ENCODE data around the gene THAP11.

THAP11 gene

DNA sequence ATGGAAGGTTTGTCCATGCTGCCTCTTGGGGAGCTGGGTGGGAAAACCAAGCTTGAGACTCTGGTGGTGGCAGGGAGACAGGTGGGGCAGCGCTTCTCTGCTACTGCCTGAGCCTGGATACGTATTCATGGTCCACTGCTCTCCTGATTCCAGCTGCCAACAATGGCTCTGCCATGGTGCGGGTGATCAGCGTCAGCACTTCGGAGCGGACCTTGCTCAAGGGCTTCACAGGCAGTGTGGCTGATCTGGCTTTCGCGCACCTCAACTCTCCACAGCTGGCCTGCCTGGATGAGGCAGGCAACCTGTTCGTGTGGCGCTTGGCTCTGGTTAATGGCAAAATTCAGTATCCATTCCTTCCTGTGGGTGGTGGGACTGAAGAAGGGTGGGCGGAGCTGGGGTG, 34.9 kb downstream of the THAP11 start:
- no peak overlapping the region for H3K27ac ChIP-seq (ENCODE audit: low read length)

DNA sequence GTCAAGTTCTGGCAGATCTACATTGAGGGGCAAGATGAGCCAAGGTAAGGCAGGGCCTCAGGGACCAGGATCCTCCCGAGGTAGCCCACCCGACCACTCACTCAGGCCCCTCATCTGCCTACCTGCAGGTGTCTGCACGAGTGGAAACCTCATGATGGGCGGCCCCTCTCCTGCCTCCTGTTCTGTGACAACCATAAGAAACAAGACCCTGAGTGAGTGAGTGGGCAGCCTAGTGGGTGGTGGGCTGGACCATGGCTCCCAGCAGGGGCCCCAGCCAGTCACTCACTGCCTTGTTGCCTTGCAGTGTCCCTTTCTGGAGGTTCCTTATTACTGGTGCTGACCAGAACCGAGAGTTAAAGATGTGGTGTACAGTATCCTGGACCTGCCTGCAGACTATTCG, 36.1 kb downstream of the THAP11 start:
- H3K36me3 ChIP-seq (replicated peaks; ENCODE audit: insufficient read depth, low read length), result no peaks in the 10 kb centered on the region; the same call in none of the 2 replicates
- peaks cover 40% of the 10 kb centered on the region for H3K79me2 ChIP-seq (ENCODE audit: low read length)
- no peak for TF ChIP-seq EZH2 (optimal IDR thresholded peaks at IDR 0.05; ENCODE audit: low read depth, low read length)
- TF ChIP-seq, protein P1, sequence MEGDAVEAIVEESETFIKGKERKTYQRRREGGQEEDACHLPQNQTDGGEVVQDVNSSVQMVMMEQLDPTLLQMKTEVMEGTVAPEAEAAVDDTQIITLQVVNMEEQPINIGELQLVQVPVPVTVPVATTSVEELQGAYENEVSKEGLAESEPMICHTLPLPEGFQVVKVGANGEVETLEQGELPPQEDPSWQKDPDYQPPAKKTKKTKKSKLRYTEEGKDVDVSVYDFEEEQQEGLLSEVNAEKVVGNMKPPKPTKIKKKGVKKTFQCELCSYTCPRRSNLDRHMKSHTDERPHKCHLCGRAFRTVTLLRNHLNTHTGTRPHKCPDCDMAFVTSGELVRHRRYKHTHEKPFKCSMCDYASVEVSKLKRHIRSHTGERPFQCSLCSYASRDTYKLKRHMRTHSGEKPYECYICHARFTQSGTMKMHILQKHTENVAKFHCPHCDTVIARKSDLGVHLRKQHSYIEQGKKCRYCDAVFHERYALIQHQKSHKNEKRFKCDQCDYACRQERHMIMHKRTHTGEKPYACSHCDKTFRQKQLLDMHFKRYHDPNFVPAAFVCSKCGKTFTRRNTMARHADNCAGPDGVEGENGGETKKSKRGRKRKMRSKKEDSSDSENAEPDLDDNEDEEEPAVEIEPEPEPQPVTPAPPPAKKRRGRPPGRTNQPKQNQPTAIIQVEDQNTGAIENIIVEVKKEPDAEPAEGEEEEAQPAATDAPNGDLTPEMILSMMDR (IDR thresholded peaks at IDR 0.05; ENCODE audit: low read length), result no peak
- no peak for TF ChIP-seq EZH2phosphoT487 (IDR thresholded peaks at IDR 0.05; ENCODE audit: low read length)
- H3K4me3 ChIP-seq (ENCODE audit: low read length), result no peak overlapping the region
- no peaks in the 10 kb centered on the region for H3K9me3 ChIP-seq (replicated peaks; ENCODE audit: insufficient read depth, low read length)
- H3K9me2 ChIP-seq (replicated peaks; ENCODE audit: insufficient read depth, low read length), result no peaks in the 10 kb centered on the region
- H3K27ac ChIP-seq (ENCODE audit: low read length), result no peak overlapping the region
- no peak for DNase-seq
- H3F3A ChIP-seq (ENCODE audit: insufficient read depth, low read length), result no peaks in the 10 kb centered on the region
- no peak overlapping the region for H3K9ac ChIP-seq (ENCODE audit: low read length)
- no peaks in the 10 kb centered on the region for H3K27me3 ChIP-seq (replicated peaks; ENCODE audit: insufficient read depth, low read length)
- H2AFZ ChIP-seq (ENCODE audit: low read length), result no peak overlapping the region
- peaks cover 18% of the 10 kb centered on the region for H3K4me1 ChIP-seq (ENCODE audit: low read length)
- H4K20me1 ChIP-seq (ENCODE audit: insufficient read depth, low read length), result no peaks in the 10 kb centered on the region
- H3K4me2 ChIP-seq (ENCODE audit: low read depth, low read length), result no peak overlapping the region

More for the DNA sequence above, 34.9 kb downstream of the THAP11 start:
- Histone ChIP-seq H3K79me2 (ENCODE audit: low read length) (peaks cover 44% of the 10 kb centered on the region), H3F3A (ENCODE audit: insufficient read depth, low read length) (peaks cover 6% of the 10 kb centered on the region; the same call in 1 of the 2 replicates), H4K20me1 (ENCODE audit: insufficient read depth, low read length) (no peaks in the 10 kb centered on the region), H3K4me3 (ENCODE audit: low read length) (no peak overlapping the region), H3K9me3 (replicated peaks; ENCODE audit: insufficient read depth, low read length) (no peaks in the 10 kb centered on the region), H3K4me2 (ENCODE audit: low read depth, low read length) (no peak overlapping the region), H3K36me3 (replicated peaks; ENCODE audit: insufficient read depth, low read length) (no peaks in the 10 kb centered on the region; the same call in none of the 2 replicates), H3K9me2 (replicated peaks; ENCODE audit: insufficient read depth, low read length) (no peaks in the 10 kb centered on the region), H2AFZ (ENCODE audit: low read length) (no peak overlapping the region), H3K27me3 (replicated peaks; ENCODE audit: insufficient read depth, low read length) (no peaks in the 10 kb centered on the region), H3K9ac (ENCODE audit: low read length) (no peak overlapping the region), H3K4me1 (ENCODE audit: low read length) (peaks cover 23% of the 10 kb centered on the region)
- DNase-seq, result no peak
- TF ChIP-seq EZH2phosphoT487 (IDR thresholded peaks at IDR 0.05; ENCODE audit: low read length) (no peak), EZH2 (optimal IDR thresholded peaks at IDR 0.05; ENCODE audit: low read depth, low read length) (no peak)
- TF ChIP-seq, protein P1 (IDR thresholded peaks at IDR 0.05; ENCODE audit: low read length), result no peak

DNA sequence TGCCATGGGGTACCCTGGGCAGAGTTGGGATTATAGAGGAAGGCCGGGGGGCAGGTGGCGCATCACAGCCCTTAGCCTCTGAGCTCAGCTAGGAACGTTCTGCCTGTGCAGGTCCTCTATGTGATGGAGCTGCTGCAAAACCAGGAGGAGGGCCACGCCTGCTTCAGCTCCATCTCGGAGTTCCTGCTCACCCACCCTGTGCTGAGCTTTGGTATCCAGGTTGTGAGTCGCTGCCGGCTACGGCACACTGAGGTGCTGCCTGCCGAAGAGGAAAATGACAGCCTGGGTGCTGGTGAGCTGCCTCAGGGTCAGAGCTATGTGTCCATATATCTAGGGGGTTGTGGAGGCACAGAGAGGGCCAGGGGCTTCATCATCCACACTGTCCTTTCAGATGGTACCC, 36.7 kb downstream of the THAP11 start:
- TF ChIP-seq EZH2 (optimal IDR thresholded peaks at IDR 0.05; ENCODE audit: low read depth, low read length), result no peak
- TF ChIP-seq, protein P1 (IDR thresholded peaks at IDR 0.05; ENCODE audit: low read length), result no peak
- no peaks in the 10 kb centered on the region; the same call in none of the 2 replicates for H3K36me3 ChIP-seq (replicated peaks; ENCODE audit: insufficient read depth, low read length)
- H3K9me2 ChIP-seq (replicated peaks; ENCODE audit: insufficient read depth, low read length), result no peaks in the 10 kb centered on the region
- no peaks in the 10 kb centered on the region for H3K9me3 ChIP-seq (replicated peaks; ENCODE audit: insufficient read depth, low read length)
- no peak overlapping the region for H3K4me2 ChIP-seq (ENCODE audit: low read depth, low read length)
- no peak overlapping the region for H3K4me3 ChIP-seq (ENCODE audit: low read length)
- no peak overlapping the region for H3K9ac ChIP-seq (ENCODE audit: low read length)
- no peaks in the 10 kb centered on the region for H3F3A ChIP-seq (ENCODE audit: insufficient read depth, low read length)
- no peak for DNase-seq
- no peaks in the 10 kb centered on the region for H4K20me1 ChIP-seq (ENCODE audit: insufficient read depth, low read length)
- peaks cover 34% of the 10 kb centered on the region for H3K79me2 ChIP-seq (ENCODE audit: low read length)
- no peaks in the 10 kb centered on the region for H3K27me3 ChIP-seq (replicated peaks; ENCODE audit: insufficient read depth, low read length)
- no peak overlapping the region for H3K27ac ChIP-seq (ENCODE audit: low read length)
- peaks cover 17% of the 10 kb centered on the region for H3K4me1 ChIP-seq (ENCODE audit: low read length)
- no peak overlapping the region for H2AFZ ChIP-seq (ENCODE audit: low read length)

All from MM.1S (cell line).